Right ventricle myocardium superior (tissue), 1 donor: ENCODE results near the gene SLC30A9. TPM values are rescaled to one million over a fixed set of nuclear protein-coding genes. Genes with fewer than 3 reads are reported as not detected.

Experiments used
- ATAC-seq: fragments of 200-7000 bp; cut with Tn5 transposase; one replicate; pipeline ENCODE4 v1.9.1; 2020; ENCODE audit warnings: mild to moderate bottlenecking; ENCODE audit not compliant: poor library complexity
- DNase-seq: peaks from one replicate; pipeline ENCODE4 v3.0.0-alpha.2; 2020
- intact Hi-C: fragments of 100-400 bp; cut with DNase I; formaldehyde crosslinking; loops from one replicate; pipeline ENCODE4 v1.11.2; 2022
- long read RNA-seq: library from polyadenylated mRNA; unstranded; transcript quantifications from one replicate; pipeline ENCODE4 v2.0.0, GENCODE V29; 2021
- total RNA-seq: library from RNA; stranded (reverse); fragmentation: NEBNext Ultra II Directional; extraction: Animal tissue kit (Norgen Biotek cat#: 25700); gene quantifications from one replicate; pipeline ENCODE4 v1.2.1, GENCODE V29; 2021
- donor health status: DM: no; HTN: yes; CAD: no; lungs with severe emphysema.

SLC30A9 gene
- 72.2 TPM for total RNA-seq
- long read RNA-seq, full-length matches to known transcripts, result 207 of 235 reads
- long read RNA-seq, partial matches to known transcripts, result 12 of 235 reads
- long read RNA-seq, other reads (novel, unspliced or antisense), result 16 of 235 reads

DNA sequence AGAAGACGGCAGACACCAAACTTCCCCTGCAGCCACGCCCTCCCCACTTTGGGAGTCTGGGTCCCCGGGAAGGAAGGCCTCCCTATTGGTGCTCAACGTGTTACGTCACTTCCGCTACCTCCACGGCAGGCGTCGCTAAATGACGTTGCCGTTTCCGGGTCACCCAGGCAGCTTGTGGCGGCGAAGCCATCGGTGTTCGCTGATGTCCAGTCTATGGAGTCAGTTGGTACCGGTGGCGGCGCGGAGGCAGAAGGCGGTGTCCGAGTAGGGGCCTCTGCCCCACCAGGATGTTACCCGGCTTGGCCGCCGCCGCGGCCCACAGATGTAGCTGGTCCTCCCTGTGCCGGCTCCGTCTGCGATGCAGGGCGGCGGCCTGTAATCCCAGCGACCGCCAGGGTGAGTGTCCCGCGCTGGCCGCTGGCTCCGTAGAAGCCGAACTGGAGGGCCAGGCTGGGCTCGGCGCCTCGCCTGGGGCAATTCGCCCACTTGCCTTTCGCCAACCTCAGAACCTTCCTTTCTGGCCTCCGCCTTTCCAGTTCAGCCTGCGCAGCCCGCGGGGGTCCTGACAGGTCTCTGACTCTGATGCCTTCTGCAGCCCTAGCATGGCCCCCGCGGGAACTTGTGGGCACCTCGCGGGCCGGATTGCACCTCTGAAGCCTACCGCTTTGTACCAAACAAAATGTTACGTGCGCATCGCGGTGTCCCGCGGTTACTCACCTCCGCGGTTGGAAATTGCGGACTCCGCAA, at the start of gene SLC30A9:
SLC30A9 (plus strand) TSS at position 166 of the 747 bp plus-strand sequence; CDS start at position 288, 122 bp downstream.
- intact Hi-C loops, result no loop called here
- peak; percentile 100 for ATAC-seq
- peak; percentile 96 for DNase-seq

GRCh38 chr4:41940834-41941233, 49.5 kb upstream of the SLC30A9 start:
- intact Hi-C loops, result no loop called here

DNA sequence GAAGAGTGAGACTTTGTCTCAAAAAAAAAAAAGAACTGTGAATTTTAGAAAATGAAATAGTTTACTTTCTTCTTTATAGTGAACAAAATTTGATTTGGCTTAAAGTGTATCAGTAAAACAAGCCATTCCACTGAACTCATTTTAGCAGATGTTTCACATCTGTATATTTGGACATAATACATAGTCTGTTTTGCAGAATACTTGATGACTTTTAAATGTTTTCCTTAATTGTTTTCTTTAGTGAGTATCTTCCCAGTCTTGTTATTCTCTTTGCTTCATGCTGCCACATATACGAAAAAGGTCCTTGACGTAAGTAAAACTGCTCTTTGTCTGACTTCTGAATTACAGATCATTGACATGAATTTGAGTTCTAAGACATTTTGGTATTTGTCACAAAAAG, 46.8 kb upstream of the SLC30A9 start:
- ATAC-seq (no peak), DNase-seq (no peak)
- intact Hi-C loops, result no loop called here

More at GRCh38 chr4:41940834-41941233, 49.5 kb upstream of the SLC30A9 start:
- ATAC-seq (no peak), DNase-seq (no peak)

- intact Hi-C loops, result no loop called here
- ATAC-seq, result no peak
These were observed 46.2 kb upstream of the SLC30A9 start for GRCh38 chr4:41944089-41944488.

GRCh38 chr4:41949531-41949930, 40.8 kb upstream of the SLC30A9 start:
- ATAC-seq (no peak), DNase-seq (no peak)
- intact Hi-C loops, result no loop called here

More at GRCh38 chr4:41944089-41944488, 46.2 kb upstream of the SLC30A9 start:
- DNase-seq, result no peak

- DNase-seq (no peak), ATAC-seq (no peak)
- intact Hi-C loops, result no loop called here
These were observed 32.7 kb upstream of the SLC30A9 start for GRCh38 chr4:41957634-41958033.

DNA sequence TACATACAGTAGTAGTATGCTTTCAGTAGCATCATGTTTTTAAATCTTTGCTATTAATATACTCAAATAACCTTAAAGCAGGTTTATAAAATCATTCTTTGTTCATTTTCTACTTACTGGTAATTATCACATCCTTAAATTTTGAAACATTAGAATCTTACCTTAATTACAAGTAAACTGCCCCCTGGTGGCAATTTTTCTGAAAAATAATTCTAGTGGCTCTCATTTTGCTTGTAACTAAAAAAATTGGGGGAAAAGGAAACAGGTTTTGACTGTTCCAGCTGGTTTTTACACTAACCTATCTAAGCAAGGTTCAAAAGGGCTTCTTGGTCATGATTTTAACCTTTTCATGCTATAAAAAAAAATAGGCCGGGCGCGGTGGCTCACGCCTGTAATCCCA, 27.2 kb upstream of the SLC30A9 start:
- intact Hi-C loops, result no loop called here
- DNase-seq (no peak), ATAC-seq (no peak)

DNA sequence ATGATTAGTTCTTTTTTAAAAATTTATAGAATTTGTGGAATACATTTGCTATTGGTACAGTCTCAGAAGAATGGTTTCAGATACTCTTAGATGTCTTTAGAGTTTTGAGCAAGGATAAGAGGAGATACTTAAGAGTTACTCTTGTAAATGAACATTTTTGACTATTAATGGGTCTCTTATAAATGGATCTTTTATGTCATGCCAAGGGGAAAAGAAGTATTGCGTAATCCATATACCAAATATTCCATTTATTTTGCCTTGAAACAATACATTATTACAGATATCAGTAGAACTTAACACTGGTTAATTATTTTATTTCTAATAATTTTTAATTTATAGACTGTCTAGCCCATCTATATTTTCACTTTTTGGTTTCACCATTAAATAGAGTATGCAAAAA, 25.9 kb upstream of the SLC30A9 start:
- intact Hi-C loops, result no loop called here
- DNase-seq (no peak), ATAC-seq (no peak)

DNA sequence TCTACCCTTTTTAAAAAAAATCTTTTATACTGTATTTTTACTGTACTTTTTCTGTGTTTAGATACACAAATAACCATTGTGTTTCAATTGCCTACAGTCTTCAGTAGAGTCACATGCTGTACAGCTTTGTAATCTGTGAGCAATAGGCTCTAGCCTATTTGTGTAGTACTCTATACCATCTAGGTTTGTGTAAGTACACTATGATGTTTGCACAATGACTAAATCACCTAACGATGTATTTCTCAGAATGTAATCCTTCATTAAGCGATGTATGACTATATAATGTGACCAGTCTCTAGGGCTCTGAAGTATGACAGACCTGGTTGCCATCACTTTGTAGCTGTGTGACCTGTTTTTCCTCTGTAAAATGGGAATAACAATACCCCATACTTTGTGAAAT, 22.9 kb upstream of the SLC30A9 start:
- ATAC-seq, result no peak
- no peak for DNase-seq
- intact Hi-C loops, result no loop called here

DNA sequence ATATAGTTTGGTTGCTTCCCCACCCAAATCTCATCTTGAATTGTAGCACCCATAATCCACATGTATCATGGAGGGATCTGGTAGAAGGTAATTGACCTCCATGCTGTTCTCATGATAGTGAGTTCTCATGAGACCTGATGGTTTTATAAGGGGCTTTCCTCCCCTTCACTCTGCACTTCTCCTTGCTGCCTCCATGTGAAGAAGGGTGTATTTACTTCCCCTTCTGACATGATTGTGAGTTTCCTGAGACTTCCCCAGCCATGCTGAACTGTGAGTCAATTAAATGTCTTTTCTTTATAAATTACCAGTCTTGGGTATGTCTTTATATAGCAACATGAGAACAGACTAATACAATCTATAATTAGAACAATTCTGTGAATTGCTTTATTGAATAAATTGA, 20.7 kb upstream of the SLC30A9 start:
- ATAC-seq (no peak), DNase-seq (no peak)
- intact Hi-C loops, result no loop called here

- intact Hi-C loops, result no loop called here
- ATAC-seq (no peak), DNase-seq (no peak)
These were observed 15.0 kb upstream of the SLC30A9 start for GRCh38 chr4:41975341-41975740.

DNA sequence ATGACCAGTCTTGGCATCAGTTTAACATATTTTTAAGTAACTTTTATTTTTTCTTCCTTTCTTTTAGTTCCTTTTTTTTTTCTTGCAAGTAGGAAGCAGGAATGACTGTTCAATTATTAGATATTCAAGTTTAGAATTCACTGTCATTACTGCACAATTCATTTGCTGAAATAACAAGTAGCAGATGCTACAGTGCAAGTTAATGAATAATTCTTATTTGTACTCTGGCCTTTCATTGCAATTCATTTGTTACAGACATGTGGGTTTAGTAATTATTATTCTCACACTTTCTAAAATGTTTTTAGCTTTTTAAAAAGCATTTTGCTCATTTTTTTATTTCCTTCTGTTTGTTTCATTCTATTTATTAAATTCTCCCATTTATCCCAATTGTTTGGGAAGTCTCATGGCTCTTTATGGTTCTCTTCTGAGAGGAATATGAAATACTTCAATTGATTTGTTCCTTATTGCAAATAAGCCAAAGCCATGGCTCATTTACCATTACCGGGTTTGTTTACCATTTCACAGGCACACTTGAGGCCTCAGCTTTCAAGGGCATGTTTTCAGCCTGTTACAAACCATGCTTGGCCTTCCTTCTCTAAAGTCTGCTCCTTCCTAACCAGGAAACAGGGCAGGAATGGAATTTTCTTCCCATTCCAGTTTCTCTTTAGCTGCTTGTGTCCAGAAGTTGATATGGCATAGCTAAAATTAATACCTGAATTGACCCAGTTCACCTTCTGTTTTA, 13.4 kb upstream of the SLC30A9 start:
- no peak for DNase-seq
- ATAC-seq, result no peak
- intact Hi-C loops, result no loop called here

DNA sequence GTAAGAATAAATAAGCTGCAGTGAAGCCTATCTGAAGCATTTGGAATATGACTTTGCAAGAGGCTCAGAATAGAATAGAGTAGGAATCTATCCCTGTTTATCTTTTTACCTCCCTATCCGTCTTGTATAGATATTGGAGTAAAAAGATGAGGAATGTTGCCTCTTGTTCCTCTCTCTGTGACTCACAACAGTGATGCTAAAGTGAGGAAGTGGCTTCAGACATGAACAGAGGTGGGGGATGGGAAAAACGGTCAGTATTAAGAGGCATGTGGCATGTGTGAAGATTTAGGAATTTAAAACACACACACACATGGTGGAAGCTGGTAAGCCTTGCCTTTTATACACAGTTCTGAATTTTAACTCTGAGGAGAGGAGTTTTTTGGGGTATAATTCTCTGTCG, 12.6 kb upstream of the SLC30A9 start:
- DNase-seq (no peak), ATAC-seq (no peak)
- intact Hi-C loops, result no loop called here

GRCh38 chr4:41981456-41981855, 8.9 kb upstream of the SLC30A9 start, which contains the start of gene DCAF4L1:
Gene DCAF4L1, plus strand, starts transcription at chr4:41981756. Its CDS starts 37 bp downstream, at chr4:41981793.
- DNase-seq (no peak), ATAC-seq (no peak)
- intact Hi-C loops, result no loop called here

GRCh38 chr4:41982716-41983115, 7.6 kb upstream of the SLC30A9 start:
- ATAC-seq (no peak), DNase-seq (no peak)
- intact Hi-C loops, result no loop called here

DNA sequence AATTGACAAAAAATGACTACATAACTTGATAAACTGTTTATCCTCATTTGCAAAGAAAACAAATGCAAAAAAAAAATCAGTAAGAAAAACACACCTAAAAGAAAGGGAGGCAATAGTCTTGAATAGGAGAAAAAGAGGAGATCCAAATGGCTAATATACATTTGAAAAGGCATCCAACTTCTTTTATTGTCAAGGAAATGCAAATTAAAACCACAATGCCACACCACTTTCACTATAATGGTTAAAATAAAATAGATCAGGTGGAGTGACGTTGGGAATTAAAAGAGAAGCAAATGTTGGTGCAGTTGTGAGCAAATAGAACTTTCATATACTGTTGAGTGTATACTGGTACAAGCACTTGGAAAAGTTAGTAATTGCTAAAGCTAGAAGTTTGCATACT, 5.2 kb upstream of the SLC30A9 start:
- no peak for DNase-seq
- intact Hi-C loops, result no loop called here
- ATAC-seq, result no peak

- intact Hi-C loops, result no loop called here
- ATAC-seq (peak; percentile 38), DNase-seq (no peak)
These were observed 351 bp upstream of the SLC30A9 start for GRCh38 chr4:41989994-41990364.

DNA sequence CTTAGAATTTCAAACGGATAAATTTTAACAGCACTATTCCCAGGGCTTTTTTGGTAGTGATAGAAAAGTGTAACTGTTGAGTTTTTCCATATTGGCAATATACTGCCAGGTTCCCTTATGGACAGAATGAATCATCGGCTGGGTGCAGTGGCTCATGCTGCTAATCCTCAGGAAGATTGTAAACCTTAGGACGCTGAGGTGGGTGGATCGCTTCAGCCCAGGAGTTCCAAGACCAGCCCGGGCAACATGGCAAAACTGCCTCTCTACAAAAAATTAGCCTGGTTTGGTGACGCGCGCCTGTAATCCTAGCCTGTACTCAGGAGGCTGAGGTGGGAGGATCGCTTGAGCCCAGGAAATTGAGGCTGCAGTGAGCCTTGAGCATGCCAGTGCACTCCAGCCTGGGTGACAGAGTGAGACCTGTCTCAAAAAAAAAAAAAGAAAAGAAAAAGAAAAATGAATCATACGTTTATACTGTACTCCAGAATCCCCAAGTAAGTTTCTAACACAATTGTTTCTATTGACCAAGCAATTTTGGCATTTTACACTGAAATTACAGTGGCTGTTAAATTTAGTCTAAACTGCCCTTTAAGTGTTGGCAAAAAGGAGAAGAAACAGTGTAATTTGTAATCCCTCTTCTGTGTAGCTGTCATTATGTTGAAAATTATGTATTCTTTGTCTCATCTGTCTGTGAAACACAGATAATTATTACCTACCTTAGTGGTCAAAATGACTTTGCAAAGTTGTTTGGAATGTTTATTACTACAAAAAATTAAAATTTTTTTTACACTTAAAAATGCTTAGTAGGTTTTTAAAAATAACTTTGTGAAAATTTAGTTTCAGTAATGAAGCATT, 1.8 kb downstream of the SLC30A9 start:
- ATAC-seq, result no peak
- intact Hi-C loops, result no loop called here
- DNase-seq, result no peak
